ENCODE data around the gene CHAT. TPM values are rescaled to one million over a fixed set of nuclear protein-coding genes. Genes with fewer than 3 reads are reported as not detected.

CHAT gene
- total and polyA plus RNA-seq, 2 donors (not counting 3 experiments of a cell fraction or from before 2014, with no cell fraction given), result not detected

DNA sequence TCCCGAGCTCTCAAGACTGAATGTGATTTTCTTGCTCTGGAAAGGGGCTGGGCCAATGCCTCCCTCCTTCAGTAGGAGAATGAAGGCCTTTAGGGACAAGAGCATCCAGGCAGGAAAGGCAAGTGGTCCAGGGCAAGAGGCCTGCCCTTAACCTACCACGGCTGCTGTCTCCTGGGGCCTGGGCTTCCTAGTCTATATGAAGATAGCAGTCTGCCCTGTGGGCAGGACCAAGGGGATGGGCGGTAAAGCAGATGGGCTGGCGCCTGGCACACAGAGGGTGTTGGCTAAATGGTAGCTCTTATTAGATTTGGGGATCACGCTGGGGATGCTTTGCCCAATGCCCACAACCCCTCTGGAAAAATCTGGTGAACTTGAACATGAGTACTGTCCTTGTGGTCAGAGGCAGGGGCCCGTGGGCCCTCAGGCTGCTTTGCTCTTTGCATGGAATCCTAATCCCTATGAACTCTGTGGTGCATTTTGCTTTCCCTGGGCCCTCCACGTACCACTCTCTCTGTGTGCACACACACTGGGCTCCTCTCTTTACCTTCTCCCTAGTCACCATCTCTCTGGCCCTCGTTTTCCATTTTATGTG lies 20.3 kb downstream of the CHAT start:
- Histone ChIP-seq H3K9ac (replicated peaks; ENCODE audit: extremely low read depth, insufficient read depth, low read length) (no peak overlapping the region), H3K9me3 (replicated peaks; ENCODE audit: control insufficient read depth, insufficient read depth, low read length) (no peaks in the 10 kb centered on the region), H3K9me1 (replicated peaks; ENCODE audit: control insufficient read depth, extremely low read depth, insufficient read depth, low read length) (no peaks in the 10 kb centered on the region), H2AFZ (ENCODE audit: low read depth, low read length) (no peak overlapping the region), H3K4me2 (ENCODE audit: insufficient read depth, low read length) (no peak overlapping the region), H3K79me2 (ENCODE audit: control insufficient read depth, insufficient read depth, low read length) (no peaks in the 10 kb centered on the region), H3K27me3 (ENCODE audit: control insufficient read depth in 2 of 2, insufficient read depth in 2 of 2, low read length in 2 of 2) (peaks cover 8 to 12% of the 10 kb centered on the region in 2 experiments), H4K20me1 (replicated peaks; ENCODE audit: control insufficient read depth, extremely low read depth, insufficient read depth, low read length) (no peaks in the 10 kb centered on the region), H3K4me3 (replicated peaks in 1 of 3; ENCODE audit: insufficient read depth in 1 of 3, low read depth in 1 of 3, low read length in 3 of 3) (no peak overlapping the region), H3K36me3 (ENCODE audit: control insufficient read depth in 2 of 2, extremely low read depth in 1 of 2, insufficient read depth in 2 of 2, low read length in 2 of 2) (no peaks in the 10 kb centered on the region), H3K27ac (ENCODE audit: insufficient read depth, low read depth, low read length) (no peak overlapping the region), H3K4me1 (ENCODE audit: control insufficient read depth, extremely low read depth, insufficient read depth, low read length) (no peaks in the 10 kb centered on the region)
- dilution Hi-C loops (cut with MboI; ENCODE audit: extremely low pct_ligation_motif_present, low sequenced_read_pairs), result no loop called here
- TF ChIP-seq POLR2A (IDR thresholded peaks at IDR 0.05; ENCODE audit: low read depth, low read length) (no peak), POLR2AphosphoS5 (IDR thresholded peaks at IDR 0.05; ENCODE audit: insufficient read depth, low read depth, low read length) (no peak), GATA2 (IDR thresholded peaks at IDR 0.05; ENCODE audit: insufficient read depth, insufficient read length, low read depth, low read length) (no peak), MYC (IDR thresholded peaks at IDR 0.05; ENCODE audit: low read depth, low read length) (no peak), JUN (IDR thresholded peaks at IDR 0.05; ENCODE audit: borderline replicate concordance, insufficient read depth, insufficient read length, low read depth) (no peak), EZH2 (IDR thresholded peaks at IDR 0.05; ENCODE audit: borderline replicate concordance, low read depth, low read length, severe bottlenecking) (no peak)
- TF ChIP-seq, protein P1, sequence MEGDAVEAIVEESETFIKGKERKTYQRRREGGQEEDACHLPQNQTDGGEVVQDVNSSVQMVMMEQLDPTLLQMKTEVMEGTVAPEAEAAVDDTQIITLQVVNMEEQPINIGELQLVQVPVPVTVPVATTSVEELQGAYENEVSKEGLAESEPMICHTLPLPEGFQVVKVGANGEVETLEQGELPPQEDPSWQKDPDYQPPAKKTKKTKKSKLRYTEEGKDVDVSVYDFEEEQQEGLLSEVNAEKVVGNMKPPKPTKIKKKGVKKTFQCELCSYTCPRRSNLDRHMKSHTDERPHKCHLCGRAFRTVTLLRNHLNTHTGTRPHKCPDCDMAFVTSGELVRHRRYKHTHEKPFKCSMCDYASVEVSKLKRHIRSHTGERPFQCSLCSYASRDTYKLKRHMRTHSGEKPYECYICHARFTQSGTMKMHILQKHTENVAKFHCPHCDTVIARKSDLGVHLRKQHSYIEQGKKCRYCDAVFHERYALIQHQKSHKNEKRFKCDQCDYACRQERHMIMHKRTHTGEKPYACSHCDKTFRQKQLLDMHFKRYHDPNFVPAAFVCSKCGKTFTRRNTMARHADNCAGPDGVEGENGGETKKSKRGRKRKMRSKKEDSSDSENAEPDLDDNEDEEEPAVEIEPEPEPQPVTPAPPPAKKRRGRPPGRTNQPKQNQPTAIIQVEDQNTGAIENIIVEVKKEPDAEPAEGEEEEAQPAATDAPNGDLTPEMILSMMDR (IDR thresholded peaks at IDR 0.05; ENCODE audit: extremely low read depth in 1 of 2, insufficient read depth in 1 of 2, low read depth in 1 of 2, low read length in 2 of 2), result no peak
- no peak for FAIRE-seq
- POLR2A ChIA-PET, result no interaction called here
- no peak for DNase-seq (ENCODE audit: low read depth, low spot score)
- intact Hi-C loops (cut with micrococcal nuclease), result no loop called here
- CTCF ChIA-PET, result no interaction called here
- no TSS peak for BruUV-seq (replicated peaks)
